Measurements from ENCODE around the gene RELT. TPM values are rescaled to one million over a fixed set of nuclear protein-coding genes. Genes with fewer than 3 reads are reported as not detected.

RELT gene
- total RNA-seq, 1 donor from 2014 or later = 20.9 TPM

GRCh38 chr11:73393479-73394415 is 17.5 kb downstream of the RELT start:
- peaks cover 3% of the 10 kb centered on the region for H3K36me3 Mint-ChIP-seq (ENCODE audit: low read depth)
- H3K9me3 Mint-ChIP-seq = no peaks in the 10 kb centered on the region
- H3K27me3 Mint-ChIP-seq (ENCODE audit: low read depth) = peaks cover 3% of the 10 kb centered on the region
- peak; percentile 80 for DNase-seq (ENCODE audit: low read depth, low spot score)
- TF ChIP-seq, protein P1, sequence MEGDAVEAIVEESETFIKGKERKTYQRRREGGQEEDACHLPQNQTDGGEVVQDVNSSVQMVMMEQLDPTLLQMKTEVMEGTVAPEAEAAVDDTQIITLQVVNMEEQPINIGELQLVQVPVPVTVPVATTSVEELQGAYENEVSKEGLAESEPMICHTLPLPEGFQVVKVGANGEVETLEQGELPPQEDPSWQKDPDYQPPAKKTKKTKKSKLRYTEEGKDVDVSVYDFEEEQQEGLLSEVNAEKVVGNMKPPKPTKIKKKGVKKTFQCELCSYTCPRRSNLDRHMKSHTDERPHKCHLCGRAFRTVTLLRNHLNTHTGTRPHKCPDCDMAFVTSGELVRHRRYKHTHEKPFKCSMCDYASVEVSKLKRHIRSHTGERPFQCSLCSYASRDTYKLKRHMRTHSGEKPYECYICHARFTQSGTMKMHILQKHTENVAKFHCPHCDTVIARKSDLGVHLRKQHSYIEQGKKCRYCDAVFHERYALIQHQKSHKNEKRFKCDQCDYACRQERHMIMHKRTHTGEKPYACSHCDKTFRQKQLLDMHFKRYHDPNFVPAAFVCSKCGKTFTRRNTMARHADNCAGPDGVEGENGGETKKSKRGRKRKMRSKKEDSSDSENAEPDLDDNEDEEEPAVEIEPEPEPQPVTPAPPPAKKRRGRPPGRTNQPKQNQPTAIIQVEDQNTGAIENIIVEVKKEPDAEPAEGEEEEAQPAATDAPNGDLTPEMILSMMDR (conservative IDR thresholded peaks at IDR 0.05) = peak; percentile 82
- peak overlapping the region; percentile 79 for H3K4me3 Mint-ChIP-seq
- peaks cover 6% of the 10 kb centered on the region for H3K4me1 Mint-ChIP-seq
- no peak overlapping the region for H3K27ac Mint-ChIP-seq (ENCODE audit: unreplicated experiment)

DNA sequence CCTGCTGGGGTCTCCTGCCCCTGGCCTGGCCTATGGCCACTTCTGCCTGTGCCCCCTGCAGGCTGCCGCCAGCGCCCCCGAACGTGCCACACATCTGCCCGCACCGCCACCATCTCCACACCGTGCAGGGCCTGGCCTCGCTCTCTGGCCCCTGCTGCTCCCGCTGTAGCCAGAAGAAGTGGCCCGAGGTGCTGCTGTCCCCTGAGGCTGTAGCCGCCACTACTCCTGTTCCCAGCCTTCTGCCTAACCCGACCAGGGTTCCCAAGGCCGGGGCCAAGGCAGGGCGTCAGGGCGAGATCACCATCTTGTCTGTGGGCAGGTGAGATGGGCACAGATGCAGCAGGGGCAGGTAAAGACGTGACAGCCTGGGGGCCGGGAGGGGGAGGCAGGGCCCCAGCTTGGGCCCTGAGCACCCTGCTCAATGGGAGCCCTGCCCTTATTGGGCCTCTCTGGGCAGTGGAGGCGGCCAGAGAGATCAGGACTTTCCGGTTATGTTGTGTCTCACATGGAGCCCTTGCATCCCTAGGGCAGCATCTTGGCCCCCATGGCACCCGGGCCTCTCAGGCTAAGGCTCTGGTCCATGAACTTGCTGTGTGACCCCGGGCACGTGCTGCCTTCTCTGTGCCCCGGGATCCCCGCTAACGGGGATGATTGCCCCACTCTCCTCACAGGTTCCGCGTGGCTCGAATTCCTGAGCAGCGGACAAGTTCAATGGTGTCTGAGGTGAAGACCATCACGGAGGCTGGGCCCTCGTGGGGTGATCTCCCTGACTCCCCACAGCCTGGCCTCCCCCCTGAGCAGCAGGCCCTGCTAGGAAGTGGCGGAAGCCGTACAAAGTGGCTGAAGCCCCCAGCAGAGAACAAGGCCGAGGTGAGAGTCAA is 18.5 kb downstream of the RELT start:
- H3K27ac Mint-ChIP-seq (ENCODE audit: unreplicated experiment) = no peak overlapping the region
- H3K36me3 Mint-ChIP-seq (ENCODE audit: low read depth) = peaks cover 3% of the 10 kb centered on the region
- H3K4me3 Mint-ChIP-seq = no peak overlapping the region
- TF ChIP-seq, protein P1 (conservative IDR thresholded peaks at IDR 0.05) = no peak
- H3K4me1 Mint-ChIP-seq = peaks cover 9% of the 10 kb centered on the region
- peaks cover 3% of the 10 kb centered on the region for H3K27me3 Mint-ChIP-seq (ENCODE audit: low read depth)
- DNase-seq (ENCODE audit: low read depth, low spot score) = no peak
- no peaks in the 10 kb centered on the region for H3K9me3 Mint-ChIP-seq

- Mint-ChIP-seq H3K4me1 (peaks cover 10% of the 10 kb centered on the region), H3K27ac (ENCODE audit: unreplicated experiment) (no peak overlapping the region)
Observed at GRCh38 chr11:73395297-73396208, 19.4 kb downstream of the RELT start.

DNA sequence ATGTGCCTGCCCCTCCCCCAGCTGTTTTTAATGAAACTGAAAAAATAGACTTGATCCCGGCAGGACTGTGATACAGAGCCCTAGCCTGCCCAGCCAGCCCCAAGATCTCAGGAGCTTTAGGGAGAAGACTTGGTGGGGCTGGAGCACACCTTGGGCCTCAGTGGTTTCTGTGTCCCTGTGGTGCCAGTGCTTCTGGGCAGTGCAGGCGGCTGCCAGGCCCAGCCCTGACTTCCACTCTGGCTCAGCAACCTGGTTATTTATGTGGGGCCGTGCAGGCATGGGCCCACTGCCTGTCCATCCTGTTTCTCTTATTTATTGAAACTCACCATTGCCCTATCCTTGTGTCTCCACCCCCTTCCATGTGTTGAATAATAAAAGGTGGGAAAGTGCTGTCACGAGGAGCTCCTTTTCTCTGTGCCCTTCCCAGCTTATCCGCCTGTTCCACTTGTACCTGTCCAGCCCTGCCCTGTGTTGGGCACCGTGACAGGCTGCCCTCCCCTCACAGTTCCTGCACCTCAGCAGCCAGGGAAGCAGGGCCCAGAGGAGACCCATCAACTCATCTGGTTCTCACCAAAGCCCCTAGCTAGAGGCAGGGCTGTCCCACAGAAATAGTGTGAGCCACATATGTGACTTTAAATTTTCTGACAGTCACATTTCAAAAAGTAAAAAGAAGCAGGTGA is 20.2 kb downstream of the RELT start:
- Mint-ChIP-seq H3K36me3 (ENCODE audit: low read depth) (peaks cover 3% of the 10 kb centered on the region), H3K9me3 (no peaks in the 10 kb centered on the region), H3K27me3 (ENCODE audit: low read depth) (peaks cover 3% of the 10 kb centered on the region), H3K27ac (ENCODE audit: unreplicated experiment) (no peak overlapping the region), H3K4me3 (peak overlapping the region; percentile 49), H3K4me1 (peaks cover 14% of the 10 kb centered on the region)
- TF ChIP-seq, protein P1 (conservative IDR thresholded peaks at IDR 0.05) = no peak
- no peak for DNase-seq (ENCODE audit: low read depth, low spot score)

More at GRCh38 chr11:73395297-73396208, 19.4 kb downstream of the RELT start:
- TF ChIP-seq, protein P1 (conservative IDR thresholded peaks at IDR 0.05) = no peak
- no peak for DNase-seq (ENCODE audit: low read depth, low spot score)
- Mint-ChIP-seq H3K4me3 (peak overlapping the region; percentile 49), H3K36me3 (ENCODE audit: low read depth) (peaks cover 3% of the 10 kb centered on the region), H3K27me3 (ENCODE audit: low read depth) (peaks cover 3% of the 10 kb centered on the region), H3K9me3 (no peaks in the 10 kb centered on the region)

All from neural crest cell (in vitro differentiated cells).